ENCODE results near the gene SIK1.
A peak's percentile ranks its signal among the peaks of the same experiment; 100 is the strongest.
"Not testable (repeated sequence)": the region's sequence is repeated elsewhere in the genome, so short reads cannot be mapped to it uniquely, and the experiment has no call there.

SIK1 gene

DNA sequence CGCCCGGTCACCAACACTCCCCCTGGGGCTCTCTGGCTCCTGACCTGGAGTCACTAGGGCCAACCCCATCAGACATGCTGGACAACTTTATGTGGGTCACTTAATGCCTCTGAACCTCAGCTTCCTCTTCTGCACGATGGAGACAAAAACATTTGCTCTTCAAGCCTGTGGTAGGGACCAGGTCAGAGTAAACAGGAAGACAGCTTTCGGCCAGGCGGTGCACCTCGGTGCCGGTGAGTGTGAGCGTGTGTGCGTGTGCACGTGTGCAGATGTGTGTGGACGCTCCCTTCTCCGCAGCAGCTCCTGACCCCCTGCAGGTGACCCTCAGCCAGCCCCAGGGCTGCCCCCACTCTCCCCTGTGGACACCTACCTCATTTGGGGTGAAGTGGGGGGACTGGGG is 28.4 kb downstream of the SIK1 start:
- FAIRE-seq = peak; percentile 88

DNA sequence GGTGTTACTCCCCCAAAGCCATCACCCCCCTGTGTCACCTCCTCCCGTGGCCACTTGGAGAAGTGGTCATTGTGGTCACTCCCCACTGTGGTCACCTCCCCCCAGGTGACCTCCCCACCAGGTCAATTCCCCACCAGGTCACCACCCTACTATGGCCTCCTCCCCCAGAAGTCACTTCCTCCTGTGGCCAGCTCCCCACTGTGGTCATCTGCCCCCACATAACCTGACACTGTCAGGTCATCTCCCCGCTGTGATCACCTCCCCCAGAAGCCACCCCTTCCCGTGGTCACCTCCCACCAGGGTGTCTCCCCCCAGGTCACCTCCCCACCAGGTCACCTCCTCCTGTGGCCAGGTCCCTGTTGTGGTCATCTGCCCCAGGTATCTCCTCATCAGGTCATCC is 28.9 kb downstream of the SIK1 start:
- not testable (repeated sequence) for DNase-seq (ENCODE audit: insufficient read length, low spot score); FAIRE-seq

More for the DNA sequence above, 28.4 kb downstream of the SIK1 start:
- DNase-seq (ENCODE audit: insufficient read length, low spot score) = not testable (repeated sequence)

DNA sequence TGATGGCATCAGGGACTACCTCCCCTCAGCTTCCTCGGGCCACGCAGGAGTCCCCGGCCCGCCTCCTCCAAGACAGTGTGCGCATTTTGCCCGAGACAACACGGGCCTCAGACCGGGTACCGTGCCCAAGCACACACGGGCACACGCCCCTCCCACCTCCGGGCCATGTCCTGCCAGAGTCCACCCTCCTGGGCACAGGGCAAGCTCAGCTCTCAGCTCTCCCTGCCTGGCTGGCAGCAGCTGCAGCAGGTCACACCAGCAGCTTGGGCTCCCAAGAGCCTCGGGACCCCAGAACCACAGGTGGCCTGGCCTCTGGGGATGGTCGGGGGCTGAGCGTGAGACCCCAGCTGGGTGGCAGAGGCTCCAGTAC is 29.5 kb downstream of the SIK1 start:
- DNase-seq (ENCODE audit: insufficient read length, low spot score); FAIRE-seq: not testable (repeated sequence)

DNA sequence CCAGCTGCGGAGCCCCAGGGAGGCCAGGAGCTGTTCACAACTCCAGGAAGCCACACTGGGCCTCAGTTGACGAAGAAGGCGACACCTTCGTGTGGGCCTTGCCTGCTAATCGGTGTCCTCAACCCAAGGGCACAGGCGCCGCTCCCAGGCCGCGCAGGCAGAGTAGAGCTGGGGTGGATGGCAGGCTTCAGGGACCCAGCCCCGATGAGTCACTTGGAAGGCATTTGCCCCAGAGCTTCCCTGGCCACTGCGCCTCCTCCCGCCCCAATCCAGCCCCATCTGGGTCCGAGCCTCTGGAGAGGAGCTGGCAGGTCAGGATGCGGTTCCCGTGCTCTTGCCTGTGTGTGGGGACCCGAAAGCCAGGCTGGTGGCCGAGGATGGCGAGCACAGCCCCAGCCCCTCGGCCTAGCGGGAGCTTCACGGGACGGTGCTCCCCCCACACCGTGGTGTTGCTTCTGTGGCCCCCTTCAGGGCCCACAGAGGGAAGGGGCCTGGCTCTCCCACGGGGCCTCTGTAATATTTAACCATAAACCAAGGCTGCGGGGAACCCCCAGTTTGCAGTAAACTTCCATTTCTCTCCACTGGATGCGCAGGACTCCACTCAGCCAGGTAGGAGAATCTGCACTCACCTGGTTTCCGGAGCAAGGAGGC is 30.0 kb downstream of the SIK1 start:
- not testable (repeated sequence) for FAIRE-seq

DNA sequence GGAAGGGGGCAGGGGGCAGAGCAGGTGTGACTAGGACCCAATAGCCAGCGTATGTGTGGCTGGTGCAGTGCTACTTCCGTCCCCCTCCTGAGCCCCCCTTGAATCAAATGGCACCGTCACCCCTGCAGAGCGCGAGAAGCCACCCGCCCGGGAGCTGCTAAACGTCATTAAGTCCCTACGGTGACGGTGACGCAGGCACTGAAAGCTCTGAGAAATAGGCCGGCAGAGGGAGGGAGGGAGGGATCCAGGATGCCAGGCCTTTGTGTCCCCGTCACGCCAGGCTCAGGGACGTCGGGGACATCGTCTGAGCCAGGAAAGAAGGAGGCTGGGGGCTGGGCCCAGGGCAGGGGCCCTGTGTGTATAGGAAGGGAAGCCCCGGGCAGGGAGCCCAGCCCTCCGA is 43.6 kb downstream of the SIK1 start:
- not testable (repeated sequence) for FAIRE-seq; DNase-seq (ENCODE audit: insufficient read length, low spot score)

More for the DNA sequence above, 30.0 kb downstream of the SIK1 start:
- DNase-seq (ENCODE audit: insufficient read length, low spot score) = not testable (repeated sequence)

DNA sequence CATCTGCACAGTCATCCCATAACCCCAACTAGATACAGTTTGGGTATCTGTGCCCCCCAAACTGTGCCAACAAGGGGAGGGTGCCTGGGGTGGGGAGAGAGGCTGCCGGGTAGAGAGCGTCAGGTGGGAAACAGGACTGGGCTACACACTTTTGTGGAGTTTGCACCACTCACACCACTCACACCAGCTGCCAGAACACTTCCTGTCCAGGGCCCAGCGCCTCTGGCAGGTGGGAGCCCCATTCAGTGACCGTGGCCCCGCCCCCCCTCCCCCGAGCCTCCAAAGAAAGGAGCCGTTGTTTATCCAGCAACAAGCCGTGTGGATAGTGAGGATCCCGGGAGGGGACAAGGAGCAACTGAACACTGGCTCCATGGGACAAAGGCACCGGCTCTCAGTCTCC is 44.0 kb downstream of the SIK1 start:
- not testable (repeated sequence) for DNase-seq (ENCODE audit: insufficient read length, low spot score); FAIRE-seq

DNA sequence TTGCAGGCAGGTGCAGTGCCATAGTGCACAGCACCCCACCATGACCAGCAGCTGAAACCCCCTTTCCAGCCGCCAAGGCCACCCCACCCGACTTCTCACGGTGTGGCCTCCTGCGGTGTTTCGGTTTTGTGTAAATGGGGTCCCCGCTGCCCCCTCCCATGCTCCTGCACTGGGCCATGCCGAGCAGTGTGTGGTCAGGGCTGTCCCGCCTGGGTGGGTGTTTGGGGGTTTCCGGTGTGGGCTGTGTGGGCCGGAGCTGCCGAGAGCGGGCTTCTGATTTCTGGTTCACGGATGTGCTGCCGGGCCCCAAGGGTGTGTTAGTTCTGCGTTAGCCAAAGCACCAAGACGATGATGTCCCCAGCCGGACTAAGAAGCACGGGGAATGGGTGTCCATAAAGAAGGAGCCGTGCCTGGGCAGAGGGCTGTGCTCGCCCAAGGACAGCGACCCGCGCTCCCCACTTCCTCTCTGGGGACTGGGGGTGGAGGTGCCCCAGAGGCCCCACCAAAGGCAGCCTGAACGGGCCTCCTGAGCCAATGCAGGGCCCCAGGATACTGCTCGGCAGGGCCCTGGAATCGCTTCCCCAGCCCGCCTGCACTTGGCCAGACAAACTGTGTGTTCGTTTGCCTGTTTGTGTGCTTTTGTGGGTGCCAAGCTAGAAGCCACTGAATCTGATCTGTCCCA is 45.9 kb downstream of the SIK1 start:
- peak; percentile 4 for FAIRE-seq
- not testable (repeated sequence) for DNase-seq (ENCODE audit: insufficient read length, low spot score)

DNA sequence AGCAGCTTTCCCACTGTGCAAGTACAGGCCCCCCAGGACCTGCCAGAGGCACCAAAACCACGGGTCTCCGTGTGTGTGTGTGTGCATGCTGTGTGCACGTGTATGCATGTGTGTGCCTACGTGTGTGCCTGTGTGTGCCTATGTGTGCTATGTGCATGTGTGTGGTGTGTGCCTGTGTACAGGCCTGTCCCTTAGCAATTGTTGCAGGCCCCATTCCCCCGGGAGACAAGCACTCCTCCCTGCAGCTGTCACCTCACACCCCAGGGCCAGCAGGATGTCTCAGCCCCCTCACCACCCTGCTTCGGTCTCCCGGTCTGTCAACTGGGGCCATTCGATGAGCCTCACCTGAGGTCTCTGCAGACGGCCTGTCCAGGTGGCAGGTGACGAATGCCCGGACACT is 46.6 kb downstream of the SIK1 start:
- DNase-seq (ENCODE audit: insufficient read length, low spot score); FAIRE-seq: not testable (repeated sequence)

DNA sequence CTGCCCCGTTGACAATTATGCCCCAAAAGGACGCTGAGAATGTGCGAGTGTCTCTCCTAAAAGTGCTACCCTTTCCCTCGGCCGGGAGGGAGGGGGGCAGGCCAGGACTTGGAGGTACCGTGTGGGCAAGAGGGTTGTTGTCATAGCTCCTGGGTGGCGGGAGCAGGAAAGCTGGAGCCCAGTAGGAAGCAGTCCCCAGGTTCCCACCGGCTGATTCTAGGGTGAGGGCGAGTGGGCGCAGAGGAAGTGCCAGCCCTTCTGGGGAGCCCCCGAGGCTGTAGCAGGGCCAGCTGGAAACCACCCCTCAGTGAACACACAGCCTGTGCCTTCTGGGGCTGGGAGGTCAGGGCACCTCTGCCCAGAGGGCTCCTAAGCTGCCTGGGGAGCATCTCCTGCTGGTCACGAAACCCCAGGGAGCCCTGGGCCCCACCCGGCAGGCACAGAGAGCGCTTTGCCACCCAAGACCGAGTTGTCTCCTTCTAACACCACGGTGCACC is 47.3 kb downstream of the SIK1 start:
- DNase-seq (ENCODE audit: insufficient read length, low spot score); FAIRE-seq: not testable (repeated sequence)

DNA sequence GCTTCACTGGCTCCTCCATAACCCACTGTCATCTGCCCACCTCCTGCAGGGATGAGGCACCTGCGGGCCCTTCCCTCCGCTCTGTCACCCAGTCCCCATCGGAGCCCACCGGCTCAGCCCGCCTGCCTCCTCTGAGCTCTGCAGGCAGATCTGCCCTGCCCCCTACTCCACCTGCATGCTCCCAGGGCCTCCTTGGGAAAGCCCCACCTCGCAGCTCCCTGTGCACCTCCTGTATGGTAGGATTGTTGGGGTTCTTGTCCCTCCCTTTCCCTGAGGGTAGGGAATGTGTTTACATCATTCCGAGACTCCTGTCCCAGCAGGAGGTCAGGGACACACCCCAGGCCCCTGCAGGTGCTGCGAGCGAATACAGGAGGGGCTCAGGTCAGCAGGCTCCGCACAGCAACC is 50.5 kb downstream of the SIK1 start:
- no peak for FAIRE-seq

DNA sequence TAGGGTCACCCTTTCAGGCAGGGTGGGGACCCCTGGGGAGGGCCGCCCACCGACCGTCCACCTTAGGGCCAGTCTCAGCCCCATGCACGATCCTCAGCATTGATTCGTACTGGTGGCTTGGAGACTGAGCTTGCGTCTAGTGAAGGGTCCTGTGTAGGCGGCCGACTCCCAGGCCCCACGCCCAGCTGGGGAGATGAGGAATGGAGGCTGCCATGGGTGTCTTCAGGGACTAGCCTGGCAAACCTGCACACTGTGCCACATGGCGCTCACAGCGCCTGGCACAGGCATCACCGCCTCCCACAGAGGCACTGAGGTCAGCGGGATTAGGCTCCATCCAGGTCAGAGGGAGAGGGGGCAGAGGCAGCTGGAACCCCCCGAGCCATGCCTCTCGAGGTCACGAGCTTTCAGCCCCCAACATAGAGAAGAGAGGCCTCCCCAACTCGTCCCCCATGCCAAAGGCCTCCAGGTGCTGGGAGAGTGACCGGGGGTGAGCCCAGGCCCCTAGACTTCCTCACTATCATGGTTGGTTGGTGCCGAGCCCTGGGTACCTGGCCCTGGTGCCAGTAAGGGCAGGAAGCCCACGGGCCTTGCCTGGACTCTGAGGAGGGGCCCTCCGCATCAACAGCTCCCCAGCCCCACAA is 51.0 kb downstream of the SIK1 start:
- FAIRE-seq (no peak), DNase-seq (ENCODE audit: insufficient read length, low spot score) (no peak)

More for the DNA sequence above, 50.5 kb downstream of the SIK1 start:
- no peak for DNase-seq (ENCODE audit: insufficient read length, low spot score)

DNA sequence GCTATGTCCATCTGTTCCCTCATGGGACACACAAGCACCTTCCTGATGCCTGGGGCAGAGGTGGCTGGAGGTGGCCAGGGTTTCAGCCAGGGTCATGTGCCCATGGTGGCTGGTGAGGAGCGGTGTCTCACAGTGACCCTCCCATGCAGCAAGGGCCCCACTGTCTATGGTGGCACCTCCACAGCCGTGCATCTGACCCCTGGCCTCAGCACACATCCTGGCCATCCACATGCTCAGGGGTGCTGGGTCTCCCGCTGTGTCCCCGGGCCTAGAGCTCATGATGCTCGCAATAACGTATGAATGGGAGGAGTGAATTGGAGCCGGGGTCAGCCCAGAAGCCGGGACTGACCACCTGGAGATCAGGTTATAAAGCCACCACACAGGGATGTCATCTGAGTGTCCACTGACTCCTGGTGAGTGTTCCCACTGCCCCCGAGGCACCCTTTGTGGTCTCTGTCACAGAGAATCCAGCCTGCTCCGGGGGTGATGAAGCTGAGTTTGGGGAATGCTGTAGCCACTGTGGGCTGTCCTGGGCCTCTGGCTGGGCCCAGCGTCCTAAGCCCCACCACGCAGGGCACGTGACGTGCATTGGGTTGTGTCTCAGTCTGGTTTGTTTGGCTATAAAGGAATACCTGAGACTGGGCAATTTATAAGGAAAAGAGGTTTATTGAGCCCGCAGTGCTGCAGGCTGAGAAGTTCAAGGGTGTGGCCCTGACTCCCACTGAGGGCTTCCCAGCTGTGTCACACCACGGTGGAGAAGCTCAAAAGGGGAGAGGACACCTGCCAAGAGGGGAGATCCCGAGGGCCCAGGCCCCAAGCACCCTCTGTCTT is 51.7 kb downstream of the SIK1 start:
- FAIRE-seq (no peak), DNase-seq (ENCODE audit: insufficient read length, low spot score) (no peak)

DNA sequence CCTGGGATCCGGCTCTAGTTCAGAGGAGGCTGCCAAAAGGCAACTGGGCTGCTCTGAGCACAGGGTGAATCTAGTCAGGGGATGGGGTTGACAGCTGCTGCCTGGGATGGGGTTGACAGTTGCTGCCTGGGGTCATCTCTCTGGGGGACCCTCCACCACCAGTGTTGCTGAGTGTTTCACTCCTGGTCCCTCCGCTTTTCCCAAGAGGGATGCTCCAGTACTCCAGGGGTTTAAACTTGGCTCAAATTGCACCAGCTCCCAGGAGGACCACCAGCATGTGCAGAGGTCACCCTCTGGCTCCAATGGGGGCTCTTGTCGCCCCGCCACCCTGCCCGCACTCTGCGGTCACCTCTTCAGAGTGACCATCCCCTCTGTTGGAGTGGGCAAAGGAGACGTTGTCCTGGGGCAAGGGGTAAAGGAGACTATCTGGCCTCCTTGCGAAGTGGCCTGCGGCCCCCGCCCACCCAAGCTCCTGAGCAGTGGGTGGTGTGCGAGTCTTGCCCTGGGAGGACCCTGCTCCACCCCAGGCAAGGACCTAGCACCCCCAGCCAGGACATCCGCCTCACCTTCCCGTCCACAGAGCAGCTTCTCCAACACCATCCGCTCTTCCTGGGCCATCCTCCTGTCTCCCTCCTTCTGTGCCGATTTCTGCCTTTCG is 52.6 kb downstream of the SIK1 start:
- no peak for FAIRE-seq
- DNase-seq (ENCODE audit: insufficient read length, low spot score) = no peak

DNA sequence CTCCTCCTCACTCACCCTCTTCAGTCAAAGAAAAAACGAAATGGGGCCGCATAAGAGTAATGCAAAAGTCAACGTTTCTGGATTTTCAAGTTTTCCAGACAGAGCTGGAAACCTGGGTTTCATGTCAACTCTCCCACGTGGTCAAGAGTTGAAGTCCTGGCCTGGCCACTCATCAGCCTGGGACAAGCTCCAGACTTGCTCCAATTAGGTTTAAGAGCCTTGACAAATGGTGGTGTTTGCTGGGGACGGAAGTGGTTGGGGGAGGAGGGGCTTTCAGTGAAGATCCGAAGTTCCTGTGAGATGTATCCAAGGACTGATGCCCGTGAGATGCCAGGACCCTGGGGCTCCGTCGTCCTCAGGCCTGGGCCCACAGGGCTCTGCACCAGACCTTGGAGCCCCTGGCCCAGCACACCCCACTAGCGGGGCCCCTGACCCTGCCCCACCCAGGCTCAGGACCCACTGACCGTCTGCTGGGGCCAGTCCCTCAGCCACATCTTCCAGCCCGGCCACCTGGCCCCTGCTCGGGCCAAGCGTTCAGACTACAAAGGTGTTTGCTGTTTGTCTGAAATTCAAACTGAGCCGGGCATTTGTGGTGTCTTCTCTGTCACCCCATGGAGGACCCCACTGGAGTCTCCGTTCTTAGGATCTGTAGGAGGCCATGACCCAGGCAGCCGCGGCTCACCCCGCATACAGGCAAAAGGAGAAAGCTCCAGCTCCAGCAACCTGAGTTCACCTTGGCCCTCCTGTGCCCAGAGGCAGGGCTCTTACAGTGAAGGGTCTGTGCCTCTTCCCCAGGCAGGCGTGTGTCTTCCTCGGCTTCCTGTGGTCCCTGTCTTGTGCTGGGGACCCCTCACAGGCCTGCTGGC is 53.3 kb downstream of the SIK1 start:
- FAIRE-seq (no peak), DNase-seq (ENCODE audit: insufficient read length, low spot score) (no peak)

DNA sequence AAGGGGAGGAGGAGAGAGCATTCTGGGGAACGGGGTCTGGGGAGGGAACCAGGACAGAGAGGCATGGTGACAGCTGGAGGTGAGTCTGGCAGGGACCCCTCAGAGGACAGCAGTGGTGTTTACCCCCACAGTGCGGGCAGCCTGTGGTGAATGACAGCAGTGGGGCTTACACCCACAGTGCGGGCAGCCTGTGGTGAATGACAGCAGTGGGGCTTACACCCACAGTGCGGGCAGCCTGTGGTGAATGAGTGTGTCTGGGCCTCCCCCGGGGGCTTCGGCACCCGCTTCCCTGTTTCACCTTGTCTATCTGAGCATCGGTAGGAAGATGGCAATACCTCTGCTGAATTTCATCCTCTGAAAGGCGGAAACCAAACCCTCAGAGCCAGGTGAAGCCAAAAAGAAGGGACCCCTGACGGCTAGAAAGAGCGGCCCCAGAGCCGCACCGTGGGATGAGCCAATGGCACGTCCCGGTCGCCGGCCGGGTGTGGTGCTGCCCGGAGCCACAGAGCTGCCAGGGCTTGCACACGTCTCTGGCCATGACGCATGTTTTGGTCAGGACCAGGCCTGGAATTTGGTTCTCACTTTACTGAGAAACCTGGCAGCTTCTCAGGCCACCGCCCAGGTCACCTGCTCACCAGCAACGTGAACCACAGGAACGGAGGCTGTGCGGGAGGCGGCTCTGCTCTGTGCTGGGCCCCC is 54.1 kb downstream of the SIK1 start:
- DNase-seq (ENCODE audit: insufficient read length, low spot score) (no peak), FAIRE-seq (no peak)

DNA sequence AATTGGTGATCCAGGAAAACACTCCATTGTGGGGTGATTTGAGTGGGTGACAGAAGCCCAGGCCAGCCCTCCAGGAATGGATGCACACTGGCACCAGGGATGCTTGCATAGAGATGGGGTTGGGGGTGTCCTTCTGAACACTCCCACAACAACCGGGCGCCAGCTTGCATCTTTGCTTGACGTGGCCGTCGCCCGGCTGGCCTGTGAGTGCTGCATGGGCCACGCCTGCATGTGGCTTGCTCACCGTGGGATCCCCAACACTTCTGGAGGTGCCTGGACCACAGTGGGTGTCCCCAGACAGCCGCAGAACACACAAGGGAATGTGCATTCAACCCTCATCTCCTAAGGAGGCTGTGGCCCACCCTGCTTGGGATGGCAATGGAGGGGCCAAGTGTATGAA is 55.1 kb downstream of the SIK1 start:
- FAIRE-seq = no peak
- no peak for DNase-seq (ENCODE audit: insufficient read length, low spot score)

DNA sequence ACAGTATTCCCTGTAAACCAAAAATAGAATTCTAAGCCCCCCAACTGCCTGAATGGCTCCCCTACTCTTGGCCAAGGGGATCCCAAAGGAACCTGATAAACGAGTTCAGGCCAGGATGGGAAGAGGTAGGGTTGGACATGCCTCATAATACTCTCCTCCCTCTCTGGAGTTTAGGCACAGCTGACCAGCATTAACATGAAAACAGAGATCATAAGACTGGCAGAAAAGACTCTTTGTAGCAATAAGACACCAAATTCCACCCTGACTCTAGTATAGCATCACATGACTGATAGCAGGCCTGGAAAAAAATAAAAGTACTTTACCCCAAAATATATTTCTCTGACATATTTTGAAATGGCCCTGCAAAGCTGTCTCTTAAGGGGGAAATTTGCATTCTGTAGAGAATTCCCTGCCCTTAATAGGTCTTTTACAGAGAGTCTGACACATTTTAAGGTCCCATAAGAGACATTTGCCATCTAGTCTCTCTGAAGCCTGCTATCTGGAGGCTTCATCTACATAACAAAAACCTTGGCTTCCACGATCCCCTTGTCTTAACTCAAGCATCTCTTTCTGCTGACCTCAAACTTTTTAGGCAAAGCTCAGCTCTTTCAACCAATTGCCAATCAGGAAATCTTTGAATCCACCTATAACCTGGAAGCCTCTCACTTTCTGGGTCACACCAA is 55.9 kb downstream of the SIK1 start:
- no peak for FAIRE-seq
- no peak for DNase-seq (ENCODE audit: insufficient read length, low spot score)

DNA sequence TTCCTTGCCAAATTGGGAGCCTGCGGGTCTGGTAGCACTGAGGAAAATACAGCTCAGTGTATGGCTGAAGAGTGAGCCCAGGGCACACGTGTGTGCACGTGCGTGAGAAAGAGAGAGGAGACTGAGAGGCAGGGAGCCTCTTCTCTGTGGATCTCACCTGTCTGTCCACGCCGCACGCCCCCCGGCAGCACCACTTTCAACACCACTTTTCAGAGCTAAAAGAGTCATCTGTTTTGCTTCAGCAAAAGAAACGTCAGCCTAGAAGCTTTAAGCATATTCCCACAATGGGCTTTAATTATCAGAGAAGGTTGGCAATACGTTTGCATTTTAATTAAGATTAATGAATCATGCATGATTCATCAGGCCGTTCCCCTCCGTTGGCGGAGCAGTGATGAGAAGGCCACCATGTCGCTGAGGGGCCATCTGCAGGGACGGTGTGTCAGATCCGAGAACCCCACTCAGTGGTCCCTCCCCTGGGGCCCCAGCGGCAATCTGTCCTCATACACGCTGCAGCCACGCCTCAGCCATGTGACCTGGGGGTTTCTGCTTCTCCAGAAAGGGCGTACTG is 56.8 kb downstream of the SIK1 start:
- DNase-seq (ENCODE audit: insufficient read length, low spot score) = no peak
- FAIRE-seq = no peak
